ENCODE data around the gene PTCH2. TPM values are rescaled to one million over a fixed set of nuclear protein-coding genes. Genes with fewer than 3 reads are reported as not detected.
A peak's percentile ranks its signal among the peaks of the same experiment; 100 is the strongest.
"Not testable (repeated sequence)": the region's sequence is repeated elsewhere in the genome, so short reads cannot be mapped to it uniquely, and the experiment has no call there.

The PTCH2 gene
- total and polyA plus RNA-seq, 2 donors (not counting 1 experiment from before 2014, with no cell fraction given): 1.3 to 1.7 TPM

GRCh38 chr1:44812822-44813543 is 30.1 kb downstream of the PTCH2 start:
- peak overlapping the region in 4 of 5 experiments; percentile 51 to 76 (median 68) for H3K4me3 ChIP-seq (ENCODE audit: control extremely low read depth in 1 of 5, extremely low read depth in 1 of 5, insufficient read depth in 1 of 5, low read depth in 2 of 5, low read length in 4 of 5)
- H3K27me3 Mint-ChIP-seq: no peaks in the 10 kb centered on the region
- no peaks in the 10 kb centered on the region for H3K36me3 ChIP-seq (replicated peaks in 1 of 2; ENCODE audit: control extremely low read depth in 1 of 2, control insufficient read depth in 1 of 2, extremely low read depth in 1 of 2, insufficient read depth in 2 of 2, low read length in 1 of 2)
- no peak for ATAC-seq (ENCODE audit: low read depth)
- peak overlapping the region; percentile 76 for H2AFZ ChIP-seq (ENCODE audit: insufficient read depth, low read depth, low read length, poor library complexity, severe bottlenecking)
- H3K27me3 ChIP-seq (replicated peaks in 1 of 4; ENCODE audit: control extremely low read depth in 1 of 4, control insufficient read depth in 3 of 4, insufficient read depth in 4 of 4, low read length in 3 of 4): no peaks in the 10 kb centered on the region
- peak overlapping the region; percentile 70 to 86 for H3K27ac ChIP-seq (ENCODE audit: low read length in 2 of 2)
- CTCF ChIA-PET: interaction anchor here (0.6 to 3.3 kb wide), 8 partner anchors 8 to 118 kb away, joined by 3 to 20 read pairs (median 4); partner anchors contain the start of genes PLK3 and RNU5D-1
- H3K9ac ChIP-seq (ENCODE audit: low read length): peak overlapping the region; percentile 77
- DNase-seq: no peak
- H3K4me3 Mint-ChIP-seq: peak overlapping the region; percentile 92
- no peaks in the 10 kb centered on the region for H4K20me1 ChIP-seq (ENCODE audit: control insufficient read depth, insufficient read depth, low read length, poor library complexity, severe bottlenecking)
- peak overlapping the region; percentile 37 for H3K27ac Mint-ChIP-seq
- peaks cover 38 to 53% of the 10 kb centered on the region in 2 donors for H3K4me1 ChIP-seq (ENCODE audit: control insufficient read depth in 2 of 2, insufficient read depth in 2 of 2, low read length in 2 of 2)
- 86% methylated on average over 46 of the region's 48 CpGs for WGBS (ENCODE audit: insufficient coverage)
- H3K9me3 Mint-ChIP-seq (ENCODE audit: insufficient read depth): no peaks in the 10 kb centered on the region
- POLR2A ChIA-PET: interaction anchor here (0.7 to 2.5 kb wide), 8 partner anchors 11 to 199 kb away, joined by 3 to 20 read pairs (median 10); partner anchors contain the start of genes PLK3, RNU5D-1, RPS8 and UROD
- no peaks in the 10 kb centered on the region for H3K9me3 ChIP-seq (ENCODE audit: control extremely low read depth in 1 of 3, control insufficient read depth in 2 of 3, insufficient read depth in 1 of 3, low read length in 2 of 3)
- peak overlapping the region; percentile 89 for H3K4me2 ChIP-seq (replicated peaks; ENCODE audit: low read depth, low read length, poor library complexity, severe bottlenecking)
- H3K4me1 Mint-ChIP-seq: peaks cover 58% of the 10 kb centered on the region
- no peak for TF ChIP-seq EZH2 (IDR thresholded peaks at IDR 0.05; ENCODE audit: borderline replicate concordance, insufficient read depth, low read depth, low read length, poor library complexity, severe bottlenecking)
- no peak for TF ChIP-seq CTCF (IDR thresholded peaks at IDR 0.05)
- no peaks in the 10 kb centered on the region for H3K79me2 ChIP-seq (ENCODE audit: control insufficient read depth, insufficient read depth, low read length)
- intact Hi-C loops (cut with micrococcal nuclease): loop anchor here (2.0 kb wide), 1 partner anchor 528 kb away; the partner anchor contains the start of genes MUTYH and TOE1

GRCh38 chr1:44811234-44811633 is 31.8 kb downstream of the PTCH2 start:
- no peak overlapping the region for H3K4me3 ChIP-seq (ENCODE audit: control extremely low read depth in 1 of 5, extremely low read depth in 1 of 5, insufficient read depth in 1 of 5, low read depth in 2 of 5, low read length in 4 of 5)
- Mint-ChIP-seq H3K4me1 (peaks cover 67% of the 10 kb centered on the region), H3K4me3 (peak overlapping the region; percentile 37), H3K9me3 (ENCODE audit: insufficient read depth) (no peaks in the 10 kb centered on the region), H3K27ac (peak overlapping the region; percentile 86), H3K27me3 (no peaks in the 10 kb centered on the region)
- H3K27ac ChIP-seq (ENCODE audit: low read length in 2 of 2): no peak overlapping the region
- ATAC-seq (ENCODE audit: low read depth): no peak
- DNase-seq: no peak
- intact Hi-C loops (cut with micrococcal nuclease): no loop called here
- H3K27me3 ChIP-seq (replicated peaks in 1 of 4; ENCODE audit: control extremely low read depth in 1 of 4, control insufficient read depth in 3 of 4, insufficient read depth in 4 of 4, low read length in 3 of 4): no peaks in the 10 kb centered on the region
- TF ChIP-seq EZH2 (IDR thresholded peaks at IDR 0.05; ENCODE audit: borderline replicate concordance, insufficient read depth, low read depth, low read length, poor library complexity, severe bottlenecking) (no peak), CTCF (IDR thresholded peaks at IDR 0.05) (no peak)
- peaks cover 0 to 3% of the 10 kb centered on the region in 2 experiments for H3K36me3 ChIP-seq (replicated peaks in 1 of 2; ENCODE audit: control extremely low read depth in 1 of 2, control insufficient read depth in 1 of 2, extremely low read depth in 1 of 2, insufficient read depth in 2 of 2, low read length in 1 of 2)
- WGBS (ENCODE audit: insufficient coverage): 90% methylated on average over 7 of the region's 8 CpGs
- no peak overlapping the region for H3K9ac ChIP-seq (ENCODE audit: low read length)
- H4K20me1 ChIP-seq (ENCODE audit: control insufficient read depth, insufficient read depth, low read length, poor library complexity, severe bottlenecking): no peaks in the 10 kb centered on the region
- H3K9me3 ChIP-seq (ENCODE audit: control extremely low read depth in 1 of 3, control insufficient read depth in 2 of 3, insufficient read depth in 1 of 3, low read length in 2 of 3): no peaks in the 10 kb centered on the region
- CTCF ChIA-PET: interaction anchor here (0.8 to 3.9 kb wide), 3 partner anchors 7 to 91 kb away, joined by 3 to 30 read pairs (median 3); no protein-coding TSS in a partner anchor
- H3K79me2 ChIP-seq (ENCODE audit: control insufficient read depth, insufficient read depth, low read length): no peaks in the 10 kb centered on the region
- no peak overlapping the region for H2AFZ ChIP-seq (ENCODE audit: insufficient read depth, low read depth, low read length, poor library complexity, severe bottlenecking)
- H3K4me2 ChIP-seq (replicated peaks; ENCODE audit: low read depth, low read length, poor library complexity, severe bottlenecking): no peak overlapping the region
- H3K4me1 ChIP-seq (ENCODE audit: control insufficient read depth in 2 of 2, insufficient read depth in 2 of 2, low read length in 2 of 2): peaks cover 50 to 68% of the 10 kb centered on the region in 2 donors
- POLR2A ChIA-PET: no interaction called here

GRCh38 chr1:44810762-44811105 is 32.3 kb downstream of the PTCH2 start:
- Mint-ChIP-seq H3K4me1 (peaks cover 67% of the 10 kb centered on the region), H3K4me3 (peak overlapping the region; percentile 54), H3K27ac (peak overlapping the region; percentile 99)
- H3K27me3 Mint-ChIP-seq; H3K9ac ChIP-seq (ENCODE audit: low read length); H3K4me3 ChIP-seq (ENCODE audit: control extremely low read depth in 1 of 5, extremely low read depth in 1 of 5, insufficient read depth in 1 of 5, low read depth in 2 of 5, low read length in 4 of 5); POLR2A ChIA-PET; H3K27me3 ChIP-seq (replicated peaks in 1 of 4; ENCODE audit: control extremely low read depth in 1 of 4, control insufficient read depth in 3 of 4, insufficient read depth in 4 of 4, low read length in 3 of 4); H3K9me3 ChIP-seq (ENCODE audit: control extremely low read depth in 1 of 3, control insufficient read depth in 2 of 3, insufficient read depth in 1 of 3, low read length in 2 of 3); H3K79me2 ChIP-seq (ENCODE audit: control insufficient read depth, insufficient read depth, low read length); H4K20me1 ChIP-seq (ENCODE audit: control insufficient read depth, insufficient read depth, low read length, poor library complexity, severe bottlenecking); intact Hi-C loops (cut with micrococcal nuclease); ATAC-seq (ENCODE audit: low read depth); H3K9me3 Mint-ChIP-seq (ENCODE audit: insufficient read depth); DNase-seq; H3K36me3 ChIP-seq (replicated peaks in 1 of 2; ENCODE audit: control extremely low read depth in 1 of 2, control insufficient read depth in 1 of 2, extremely low read depth in 1 of 2, insufficient read depth in 2 of 2, low read length in 1 of 2): not testable (repeated sequence)
- Histone ChIP-seq H3K27ac (ENCODE audit: low read length in 2 of 2) (peak overlapping the region; percentile 91 to 95), H2AFZ (ENCODE audit: insufficient read depth, low read depth, low read length, poor library complexity, severe bottlenecking) (peak overlapping the region; percentile 27), H3K4me2 (replicated peaks; ENCODE audit: low read depth, low read length, poor library complexity, severe bottlenecking) (peak overlapping the region; percentile 68), H3K4me1 (ENCODE audit: control insufficient read depth in 2 of 2, insufficient read depth in 2 of 2, low read length in 2 of 2) (peaks cover 50 to 68% of the 10 kb centered on the region in 2 donors)
- 90% methylated on average over 2 of the region's 4 CpGs for WGBS (ENCODE audit: insufficient coverage)
- CTCF ChIA-PET: interaction anchor here (0.8 to 3.9 kb wide), 5 partner anchors 8 to 489 kb away, joined by 3 to 40 read pairs (median 3); partner anchors contain the start of gene PLK3
